ENCODE results near the gene C20orf96.
"Not testable (repeated sequence)": the region's sequence is repeated elsewhere in the genome, so short reads cannot be mapped to it uniquely, and the experiment has no call there.

Gene C20orf96

GRCh38 chr20:290084-290831, at the start of gene C20orf96:
C20orf96 (minus strand) TSS chr20:290750; CDS start chr20:290610, 140 bp downstream.
- peak; percentile 66 for DNase-seq (ENCODE audit: low read depth)

GRCh38 chr20:336040-336439, 45.5 kb upstream of the C20orf96 start:
- DNase-seq (ENCODE audit: low read depth), result not testable (repeated sequence)

- no peak for DNase-seq (ENCODE audit: low read depth)
Measured at GRCh38 chr20:334578-334977, 44.0 kb upstream of the C20orf96 start.

- DNase-seq (ENCODE audit: low read depth), result no peak
Measured at GRCh38 chr20:330233-331149, 39.9 kb upstream of the C20orf96 start.

GRCh38 chr20:329851-330232, 39.3 kb upstream of the C20orf96 start:
- no peak for DNase-seq (ENCODE audit: low read depth)

- no peak for DNase-seq (ENCODE audit: low read depth)
Measured at GRCh38 chr20:328975-329695, 38.6 kb upstream of the C20orf96 start.

GRCh38 chr20:328027-328974, 37.8 kb upstream of the C20orf96 start:
- no peak for DNase-seq (ENCODE audit: low read depth)

GRCh38 chr20:327186-328026, 36.9 kb upstream of the C20orf96 start:
- peak; percentile 56 for DNase-seq (ENCODE audit: low read depth)

GRCh38 chr20:326645-327185, 36.2 kb upstream of the C20orf96 start:
- no peak for DNase-seq (ENCODE audit: low read depth)

- no peak for DNase-seq (ENCODE audit: low read depth)
Measured at GRCh38 chr20:325889-326644, 35.5 kb upstream of the C20orf96 start.

- DNase-seq (ENCODE audit: low read depth), result no peak
Measured at GRCh38 chr20:325045-325888, 34.7 kb upstream of the C20orf96 start, which contains the start of gene SOX12. SOX12 (plus strand) TSS chr20:325552; CDS start chr20:325925, 373 bp downstream.

- no peak for DNase-seq (ENCODE audit: low read depth)
Measured at GRCh38 chr20:324177-325044, 33.9 kb upstream of the C20orf96 start.

- DNase-seq (ENCODE audit: low read depth), result peak; percentile 72
Measured at GRCh38 chr20:316316-317068, 25.9 kb upstream of the C20orf96 start.

GRCh38 chr20:313948-314347, 23.4 kb upstream of the C20orf96 start:
- no peak for DNase-seq (ENCODE audit: low read depth)

GRCh38 chr20:313402-313801, 22.9 kb upstream of the C20orf96 start:
- DNase-seq (ENCODE audit: low read depth), result no peak

- DNase-seq (ENCODE audit: low read depth), result no peak
Measured at GRCh38 chr20:312866-313265, 22.3 kb upstream of the C20orf96 start.
